ENCODE measurements around the gene DHRS7B.

DHRS7B gene

GRCh38 chr17:21199311-21199710 is 72.5 kb downstream of the DHRS7B start:
- Histone ChIP-seq H3K36me3 (ENCODE audit: control insufficient read depth, insufficient read depth, low read length) (no peaks in the 10 kb centered on the region), H2AFZ (no peak overlapping the region), H3K9me3 (ENCODE audit: control insufficient read depth, low read length) (no peaks in the 10 kb centered on the region), H3K79me2 (peaks cover 45% of the 10 kb centered on the region), H3K4me1 (peaks cover 9% of the 10 kb centered on the region), H3K27me3 (ENCODE audit: control insufficient read depth, insufficient read depth, low read length) (no peaks in the 10 kb centered on the region), H3K27ac (no peak overlapping the region), H3K4me3 (ENCODE audit: low read depth, low read length) (no peak overlapping the region), H3K9ac (no peak overlapping the region), H3K4me2 (ENCODE audit: low read length) (no peak overlapping the region)
- TF ChIP-seq CTCF (IDR thresholded peaks at IDR 0.05), result no peak

- H2AFZ ChIP-seq, result no peak overlapping the region
- no peaks in the 10 kb centered on the region for H3K36me3 ChIP-seq (ENCODE audit: control insufficient read depth, insufficient read depth, low read length)
- TF ChIP-seq CTCF (IDR thresholded peaks at IDR 0.05), result no peak
- no peak overlapping the region for H3K9ac ChIP-seq
- no peak overlapping the region for H3K4me3 ChIP-seq (ENCODE audit: low read depth, low read length)
- no peak overlapping the region for H3K27ac ChIP-seq
- H3K4me2 ChIP-seq (ENCODE audit: low read length), result no peak overlapping the region
- peaks cover 50% of the 10 kb centered on the region for H3K79me2 ChIP-seq
- no peaks in the 10 kb centered on the region for H3K27me3 ChIP-seq (ENCODE audit: control insufficient read depth, insufficient read depth, low read length)
- no peaks in the 10 kb centered on the region for H3K9me3 ChIP-seq (ENCODE audit: control insufficient read depth, low read length)
- peaks cover 9% of the 10 kb centered on the region for H3K4me1 ChIP-seq
Observed at GRCh38 chr17:21199856-21200255, 73.1 kb downstream of the DHRS7B start.

GRCh38 chr17:21200590-21201297 is 74.0 kb downstream of the DHRS7B start:
- H3K27me3 ChIP-seq (ENCODE audit: control insufficient read depth, insufficient read depth, low read length), result no peaks in the 10 kb centered on the region
- no peak for TF ChIP-seq CTCF (IDR thresholded peaks at IDR 0.05)
- no peak overlapping the region for H3K4me2 ChIP-seq (ENCODE audit: low read length)
- H3K36me3 ChIP-seq (ENCODE audit: control insufficient read depth, insufficient read depth, low read length), result no peaks in the 10 kb centered on the region
- peaks cover 59% of the 10 kb centered on the region for H3K79me2 ChIP-seq
- H3K4me1 ChIP-seq, result peaks cover 9% of the 10 kb centered on the region
- no peak overlapping the region for H3K27ac ChIP-seq
- H3K4me3 ChIP-seq (ENCODE audit: low read depth, low read length), result no peak overlapping the region
- no peak overlapping the region for H3K9ac ChIP-seq
- no peaks in the 10 kb centered on the region for H3K9me3 ChIP-seq (ENCODE audit: control insufficient read depth, low read length)
- no peak overlapping the region for H2AFZ ChIP-seq

- TF ChIP-seq CTCF (IDR thresholded peaks at IDR 0.05), result no peak
- Histone ChIP-seq H3K27ac (no peak overlapping the region), H3K79me2 (peaks cover 62% of the 10 kb centered on the region), H3K9ac (no peak overlapping the region), H2AFZ (no peak overlapping the region), H3K4me3 (ENCODE audit: low read depth, low read length) (no peak overlapping the region), H3K4me1 (peaks cover 9% of the 10 kb centered on the region), H3K27me3 (ENCODE audit: control insufficient read depth, insufficient read depth, low read length) (no peaks in the 10 kb centered on the region), H3K36me3 (ENCODE audit: control insufficient read depth, insufficient read depth, low read length) (no peaks in the 10 kb centered on the region), H3K4me2 (ENCODE audit: low read length) (no peak overlapping the region), H3K9me3 (ENCODE audit: control insufficient read depth, low read length) (no peaks in the 10 kb centered on the region)
Observed at GRCh38 chr17:21201298-21201595, 74.5 kb downstream of the DHRS7B start.

GRCh38 chr17:21201874-21202273 is 75.1 kb downstream of the DHRS7B start:
- Histone ChIP-seq H3K4me1 (peaks cover 9% of the 10 kb centered on the region), H3K27me3 (ENCODE audit: control insufficient read depth, insufficient read depth, low read length) (no peaks in the 10 kb centered on the region), H2AFZ (no peak overlapping the region), H3K36me3 (ENCODE audit: control insufficient read depth, insufficient read depth, low read length) (no peaks in the 10 kb centered on the region), H3K4me3 (ENCODE audit: low read depth, low read length) (no peak overlapping the region), H3K27ac (no peak overlapping the region), H3K9ac (no peak overlapping the region), H3K79me2 (peaks cover 69% of the 10 kb centered on the region), H3K9me3 (ENCODE audit: control insufficient read depth, low read length) (no peaks in the 10 kb centered on the region), H3K4me2 (ENCODE audit: low read length) (no peak overlapping the region)
- no peak for TF ChIP-seq CTCF (IDR thresholded peaks at IDR 0.05)

All from parathyroid adenoma (tissue), 2 donors.